Fibroblast of villous mesenchyme (primary cell): ENCODE measurements around the gene OSTF1. TPM values are rescaled to one million over a fixed set of nuclear protein-coding genes. Genes with fewer than 3 reads are reported as not detected.

Experiments
- DNase-seq: peaks from one replicate; pipeline ENCODE4 v3.0.0-alpha.2; 2010; ENCODE audit warnings: low read depth
- H3K4me3 ChIP-seq: 2 replicates; pipeline ENCODE4 v1.5.1; 2011; ENCODE audit warnings: low read depth, mild to moderate bottlenecking, low read length
- total RNA-seq: library from RNA; depleted of rRNA; stranded (reverse); fragments of >200 nt; gene quantifications from 2 replicates; pipeline ENCODE4 v1.2.3, GENCODE V29; 2012
- TF ChIP-seq, protein P1 (sequence below): IDR thresholded peaks from 2 replicates; pipeline ENCODE4 v1.5.1; 2012; ENCODE audit warnings: low read depth, mild to moderate bottlenecking, low read length; ENCODE audit not compliant: insufficient read depth

Gene OSTF1
- total RNA-seq, 1 donor = 31.1 TPM

DNA sequence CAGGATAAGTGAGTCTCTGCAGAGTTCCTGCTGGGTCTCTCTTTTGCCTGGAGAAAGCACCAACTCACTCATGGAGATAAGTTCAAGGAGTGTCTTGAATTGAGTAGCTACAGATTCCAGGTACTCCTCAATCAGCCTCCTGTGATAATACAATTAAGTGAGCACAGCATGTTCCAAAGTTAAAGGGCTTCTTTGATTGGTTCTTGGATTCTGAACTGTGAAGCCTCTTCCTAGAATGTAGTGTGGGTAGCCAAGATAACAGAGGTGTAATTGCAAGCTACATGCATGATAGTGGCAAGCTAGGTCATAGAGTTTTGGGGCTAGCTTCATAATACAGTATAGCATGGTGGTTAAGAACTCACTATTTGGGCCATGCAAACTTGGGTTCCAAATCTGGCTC, 37.0 kb upstream of the OSTF1 start:
- H3K4me3 ChIP-seq = no peak overlapping the region
- no peak for DNase-seq
- TF ChIP-seq, protein P1, sequence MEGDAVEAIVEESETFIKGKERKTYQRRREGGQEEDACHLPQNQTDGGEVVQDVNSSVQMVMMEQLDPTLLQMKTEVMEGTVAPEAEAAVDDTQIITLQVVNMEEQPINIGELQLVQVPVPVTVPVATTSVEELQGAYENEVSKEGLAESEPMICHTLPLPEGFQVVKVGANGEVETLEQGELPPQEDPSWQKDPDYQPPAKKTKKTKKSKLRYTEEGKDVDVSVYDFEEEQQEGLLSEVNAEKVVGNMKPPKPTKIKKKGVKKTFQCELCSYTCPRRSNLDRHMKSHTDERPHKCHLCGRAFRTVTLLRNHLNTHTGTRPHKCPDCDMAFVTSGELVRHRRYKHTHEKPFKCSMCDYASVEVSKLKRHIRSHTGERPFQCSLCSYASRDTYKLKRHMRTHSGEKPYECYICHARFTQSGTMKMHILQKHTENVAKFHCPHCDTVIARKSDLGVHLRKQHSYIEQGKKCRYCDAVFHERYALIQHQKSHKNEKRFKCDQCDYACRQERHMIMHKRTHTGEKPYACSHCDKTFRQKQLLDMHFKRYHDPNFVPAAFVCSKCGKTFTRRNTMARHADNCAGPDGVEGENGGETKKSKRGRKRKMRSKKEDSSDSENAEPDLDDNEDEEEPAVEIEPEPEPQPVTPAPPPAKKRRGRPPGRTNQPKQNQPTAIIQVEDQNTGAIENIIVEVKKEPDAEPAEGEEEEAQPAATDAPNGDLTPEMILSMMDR = no peak

DNA sequence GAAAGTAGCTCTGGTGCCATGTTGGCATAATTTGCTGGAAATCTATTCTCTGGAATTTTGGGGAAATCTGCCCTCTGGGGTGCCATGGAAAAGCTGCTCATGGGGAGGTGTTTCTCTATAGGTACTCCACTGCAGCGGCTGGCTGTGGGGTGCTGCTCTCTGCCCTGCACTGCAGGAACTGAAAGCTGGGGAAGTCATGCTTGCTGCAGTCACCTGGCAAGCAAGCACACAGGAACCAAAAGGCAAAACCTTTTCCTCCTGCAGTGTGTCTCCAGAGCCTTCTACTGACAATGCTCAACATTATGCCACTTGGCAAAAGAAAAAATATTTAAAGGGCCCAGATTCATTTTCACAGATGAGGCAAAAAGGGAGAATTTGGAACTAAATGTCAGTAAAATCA, 34.4 kb upstream of the OSTF1 start:
- no peak overlapping the region for H3K4me3 ChIP-seq
- TF ChIP-seq, protein P1 = no peak
- DNase-seq = no peak

DNA sequence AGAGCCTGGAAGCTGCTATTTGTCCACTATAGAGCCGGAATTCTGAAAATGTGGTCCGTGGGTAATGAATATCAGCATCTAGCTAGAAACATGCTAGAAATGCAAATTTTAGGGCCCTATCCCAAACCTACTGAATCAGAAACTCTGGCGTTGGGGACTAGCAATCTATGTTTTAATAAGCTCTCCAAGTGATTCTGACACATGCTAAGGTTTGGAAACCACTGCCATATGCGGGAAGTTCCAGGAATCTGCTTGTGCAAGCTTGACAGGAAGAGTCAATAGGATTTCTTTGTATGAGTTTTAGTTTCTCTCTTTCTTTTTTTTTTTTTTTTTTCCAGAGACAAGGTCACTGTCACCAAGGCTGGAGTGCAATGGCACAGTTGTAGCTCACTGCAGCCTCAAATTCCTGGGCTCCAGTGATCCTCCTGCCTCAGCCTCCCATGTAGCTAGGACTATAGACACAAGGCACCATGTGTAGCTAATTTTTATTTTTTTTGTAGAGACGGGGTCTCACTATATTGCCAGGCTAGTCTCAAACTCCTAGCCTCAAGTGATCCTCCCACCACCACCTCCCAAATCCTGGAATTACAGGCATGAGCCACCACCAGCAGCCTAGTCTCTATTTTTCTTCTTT, 33.8 kb upstream of the OSTF1 start:
- H3K4me3 ChIP-seq = no peak overlapping the region
- peak; percentile 10 for DNase-seq
- TF ChIP-seq, protein P1 = no peak

DNA sequence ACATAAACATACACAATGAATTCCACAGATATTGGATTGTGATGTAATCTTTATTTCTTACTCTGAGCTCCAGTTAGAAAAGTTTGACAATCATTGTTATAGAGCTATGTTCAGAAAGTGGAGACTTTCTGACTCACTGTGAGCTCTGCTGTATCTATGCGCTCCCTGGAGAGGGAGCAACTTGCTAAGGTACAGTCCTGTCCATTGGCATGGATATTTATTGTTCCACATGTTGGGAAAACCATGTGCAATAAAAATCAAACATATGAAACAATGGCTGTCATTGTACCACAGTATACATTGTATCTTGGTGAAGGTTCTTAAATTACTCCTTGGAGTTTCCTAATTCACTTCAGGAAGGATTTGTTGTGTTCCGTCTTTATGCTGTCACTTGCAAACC, 27.1 kb upstream of the OSTF1 start:
- H3K4me3 ChIP-seq = no peak overlapping the region
- DNase-seq = no peak
- TF ChIP-seq, protein P1 = no peak

DNA sequence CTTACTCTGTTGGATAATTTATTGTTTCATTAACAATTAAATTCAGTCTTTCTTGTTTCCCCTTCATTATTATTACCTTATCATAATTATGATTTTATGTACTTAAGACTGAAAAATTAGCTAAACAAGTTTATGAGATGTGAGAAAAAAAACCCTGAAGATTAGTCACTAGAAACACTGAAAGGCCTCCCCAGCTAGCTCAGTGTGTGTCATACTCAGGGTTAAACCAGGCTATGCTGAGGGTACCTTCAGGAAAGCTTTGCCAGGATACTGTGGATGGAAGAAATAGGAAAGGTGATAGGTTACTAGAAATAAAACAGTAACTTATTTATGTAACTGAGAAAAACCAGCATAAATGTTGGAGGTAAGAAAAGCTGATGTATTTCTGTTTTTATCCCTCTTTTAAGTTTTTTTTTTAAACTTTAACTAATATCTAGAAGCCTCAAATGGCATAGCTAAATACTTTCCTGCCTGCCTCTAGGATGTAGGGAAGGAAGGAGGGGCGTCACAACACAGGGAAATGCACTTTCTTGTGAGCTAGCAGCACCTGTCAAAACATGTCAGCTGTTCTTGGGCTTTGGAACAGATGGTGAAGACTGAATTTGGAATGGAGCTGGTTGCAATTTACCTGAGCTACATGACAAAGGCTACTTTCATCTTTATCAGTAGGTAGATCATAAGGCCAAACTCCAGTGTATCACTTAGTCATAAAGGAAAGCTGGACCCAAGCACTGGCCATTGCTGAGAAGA, 24.6 kb upstream of the OSTF1 start:
- TF ChIP-seq, protein P1 = no peak
- DNase-seq = no peak
- no peak overlapping the region for H3K4me3 ChIP-seq

DNA sequence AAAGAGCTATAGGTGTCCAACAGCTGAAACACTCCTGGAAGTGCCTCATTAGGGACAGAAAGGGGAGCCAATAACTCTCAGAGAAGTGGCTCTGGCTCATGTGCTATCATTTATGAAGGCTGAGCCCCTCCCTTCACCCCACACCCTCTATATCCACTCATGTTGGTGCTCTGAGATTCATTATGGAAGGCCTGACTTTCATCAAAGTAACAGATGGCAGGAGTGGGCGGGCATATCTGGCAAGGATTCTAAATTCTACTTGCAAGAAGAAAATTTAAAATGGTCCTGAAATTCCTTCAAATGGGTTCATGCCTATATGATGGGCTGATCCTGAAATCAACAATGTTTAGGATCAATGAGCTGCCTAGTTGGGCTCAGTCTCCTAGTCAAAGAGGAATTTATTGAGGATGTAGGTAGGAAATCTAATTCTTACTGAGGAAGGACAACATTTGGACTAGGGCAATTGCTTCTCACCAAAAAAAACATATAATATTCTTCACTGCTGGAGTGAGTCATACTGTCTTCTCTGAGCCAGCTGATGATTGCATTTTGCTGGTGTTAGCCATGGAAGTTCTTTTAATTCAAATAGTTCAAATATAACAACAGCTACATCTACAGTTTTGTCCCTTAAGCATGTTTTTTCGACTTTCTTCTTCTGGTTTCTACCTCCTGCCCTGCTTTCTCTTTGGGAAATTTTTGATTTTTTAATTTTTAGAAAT, 23.8 kb upstream of the OSTF1 start:
- DNase-seq = peak; percentile 19
- TF ChIP-seq, protein P1 = no peak
- no peak overlapping the region for H3K4me3 ChIP-seq
